Amniotic epithelial cell (primary cell): Measurements from ENCODE around the gene RIPOR3.
"Not testable (repeated sequence)": the region's sequence is repeated elsewhere in the genome, so short reads cannot be mapped to it uniquely, and the experiment has no call there.

Experiments
- DNase-seq: peaks from one replicate; pipeline ENCODE4 v3.0.0-alpha.2; 2010; ENCODE audit warnings: low read depth

The RIPOR3 gene

GRCh38 chr20:50704971-50705370 lies 13.6 kb upstream of the RIPOR3 start:
- peak; percentile 91 for DNase-seq

- no peak for DNase-seq
Measured at GRCh38 chr20:50704514-50704913, 13.2 kb upstream of the RIPOR3 start.

DNA sequence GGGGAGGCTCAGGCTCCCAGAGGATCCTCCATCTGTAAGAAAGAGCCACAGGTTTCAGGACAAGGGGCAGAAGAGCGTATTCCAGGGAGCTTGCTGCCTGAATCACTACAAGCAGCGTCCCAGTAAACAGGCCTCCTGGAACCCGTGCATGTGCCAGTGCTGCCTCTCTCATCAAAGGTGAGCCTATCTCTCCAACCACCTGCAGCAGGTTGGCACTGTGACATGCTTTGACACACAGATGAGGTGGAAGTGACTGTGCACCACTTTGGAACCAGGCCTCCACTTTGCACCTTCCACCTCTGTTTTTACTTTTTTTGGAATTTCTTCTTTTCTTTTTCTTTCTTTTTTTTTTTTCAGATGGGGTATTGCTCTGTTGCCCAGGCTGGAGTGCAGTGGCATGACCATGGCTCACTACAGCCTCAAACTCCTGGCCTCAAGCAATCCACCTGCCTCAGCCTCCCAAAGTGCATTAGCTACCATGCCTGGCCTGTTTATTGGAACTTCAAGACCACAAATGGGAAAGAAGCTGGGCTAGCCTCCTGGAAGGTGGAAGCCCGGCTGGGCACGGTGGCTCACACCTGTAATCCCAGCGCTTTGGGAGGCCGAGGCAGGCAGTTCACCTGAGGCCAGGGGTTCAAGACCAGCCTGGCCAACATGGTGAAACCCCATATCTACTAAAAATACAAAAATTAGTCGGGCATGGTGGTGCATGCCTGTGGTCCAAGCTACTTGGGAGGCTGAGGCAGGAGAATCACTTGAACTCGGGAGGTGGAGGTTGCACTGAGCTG lies 12.5 kb upstream of the RIPOR3 start:
- DNase-seq: not testable (repeated sequence)

- DNase-seq: no peak
Measured at GRCh38 chr20:50701041-50701963, 10.0 kb upstream of the RIPOR3 start.

GRCh38 chr20:50699688-50700087 lies 8.3 kb upstream of the RIPOR3 start:
- DNase-seq: no peak

DNA sequence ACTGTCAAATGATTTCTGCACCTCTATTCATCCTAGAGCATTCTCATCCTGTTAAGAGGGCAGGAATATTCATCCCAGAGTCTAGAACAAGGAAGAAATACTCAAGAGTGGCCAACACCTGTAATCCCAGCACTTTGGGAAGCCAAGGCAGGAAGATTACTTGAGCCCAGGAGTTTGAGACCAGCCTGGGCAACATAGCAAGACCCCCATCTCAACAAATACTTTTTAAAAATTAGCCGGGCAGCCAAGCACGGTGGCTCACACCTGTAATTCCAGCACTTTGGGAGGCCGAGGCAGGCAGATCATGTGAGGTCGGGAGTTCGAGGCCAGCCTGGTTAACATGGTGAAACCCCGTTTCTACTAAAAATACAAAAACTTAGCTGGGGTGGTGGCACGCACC lies 6.9 kb upstream of the RIPOR3 start:
- DNase-seq: not testable (repeated sequence)

- peak; percentile 42 for DNase-seq
Measured at GRCh38 chr20:50695135-50695872, 4.0 kb upstream of the RIPOR3 start.

DNA sequence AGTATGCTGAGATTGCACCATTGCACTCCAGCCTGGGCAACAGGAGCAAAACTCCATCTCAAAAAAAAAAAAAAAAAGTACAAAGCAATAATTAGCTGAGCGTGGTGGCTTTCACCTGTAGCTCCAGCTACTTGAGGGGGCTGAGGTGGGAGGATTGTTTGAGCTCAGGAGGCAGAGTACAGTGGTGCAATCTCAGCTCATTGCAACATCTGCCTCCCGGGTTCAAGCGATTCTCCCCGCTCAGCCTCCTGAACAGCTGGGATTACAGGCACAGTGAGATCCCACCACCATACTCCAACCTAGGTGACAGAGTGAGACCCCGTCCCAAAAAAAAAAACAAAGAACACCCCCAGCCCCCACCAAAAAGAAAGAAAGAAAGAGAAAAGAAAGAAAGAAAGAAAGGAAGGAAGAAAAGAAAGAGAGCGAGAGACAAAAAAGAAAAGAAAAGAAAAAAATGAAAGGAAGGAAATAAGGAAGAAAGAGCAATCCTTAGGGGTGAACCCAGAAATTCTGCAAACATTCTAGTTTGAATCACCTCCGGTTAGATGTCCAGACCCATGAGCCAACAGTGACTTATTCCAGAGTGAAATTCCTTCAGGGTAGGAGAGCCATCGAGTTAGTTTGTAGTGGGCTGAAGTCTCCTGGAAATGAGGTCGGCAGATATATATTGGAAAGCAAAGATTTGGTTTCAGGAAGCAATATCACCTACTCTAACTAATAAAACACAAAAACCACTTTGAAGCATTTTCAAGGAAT lies 3.2 kb upstream of the RIPOR3 start:
- DNase-seq: no peak

DNA sequence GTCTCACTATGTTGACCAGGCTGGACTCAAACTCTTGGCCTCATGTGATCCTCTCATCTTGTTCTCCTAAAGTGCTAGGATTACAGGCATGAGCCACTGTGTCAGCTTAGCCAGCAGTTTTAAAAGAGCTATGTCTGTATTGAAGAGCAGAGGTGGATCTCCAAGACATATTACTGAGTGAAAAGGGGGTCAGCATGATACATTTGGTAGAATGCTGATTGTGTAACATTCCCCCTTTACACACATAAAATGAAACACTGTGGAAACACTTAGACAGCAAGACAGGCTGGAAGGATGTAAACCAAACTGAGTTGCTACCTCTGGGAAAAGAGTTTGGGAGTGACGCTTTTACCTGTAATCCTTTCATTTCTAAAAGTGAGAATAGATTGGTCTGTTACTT lies 1.7 kb upstream of the RIPOR3 start:
- no peak for DNase-seq

DNA sequence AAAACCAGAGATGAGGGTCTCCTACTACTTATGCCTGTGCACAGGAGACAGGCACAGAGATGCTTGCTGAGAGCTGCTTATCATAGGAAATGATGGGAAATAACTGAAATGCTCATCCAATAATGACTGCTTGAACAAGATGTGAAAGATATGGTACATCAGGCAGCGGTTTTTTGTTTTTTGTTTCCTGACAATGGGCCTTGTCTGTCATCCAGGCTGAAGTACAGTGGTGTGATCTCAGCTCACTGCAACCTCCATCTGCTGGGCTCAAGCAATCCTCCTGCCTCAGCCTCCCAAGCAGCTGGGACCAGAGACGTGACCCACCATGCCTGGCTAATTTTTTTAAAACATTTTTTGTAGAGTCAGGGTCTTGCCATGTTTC lies 1.2 kb upstream of the RIPOR3 start:
- DNase-seq: no peak

GRCh38 chr20:50691573-50692551 lies 520 bp upstream of the RIPOR3 start:
- peak; percentile 76 for DNase-seq

GRCh38 chr20:50689864-50690649 lies 1.3 kb downstream of the RIPOR3 start:
- peak; percentile 62 for DNase-seq

GRCh38 chr20:50688256-50688975 lies 2.9 kb downstream of the RIPOR3 start:
- DNase-seq: no peak

DNA sequence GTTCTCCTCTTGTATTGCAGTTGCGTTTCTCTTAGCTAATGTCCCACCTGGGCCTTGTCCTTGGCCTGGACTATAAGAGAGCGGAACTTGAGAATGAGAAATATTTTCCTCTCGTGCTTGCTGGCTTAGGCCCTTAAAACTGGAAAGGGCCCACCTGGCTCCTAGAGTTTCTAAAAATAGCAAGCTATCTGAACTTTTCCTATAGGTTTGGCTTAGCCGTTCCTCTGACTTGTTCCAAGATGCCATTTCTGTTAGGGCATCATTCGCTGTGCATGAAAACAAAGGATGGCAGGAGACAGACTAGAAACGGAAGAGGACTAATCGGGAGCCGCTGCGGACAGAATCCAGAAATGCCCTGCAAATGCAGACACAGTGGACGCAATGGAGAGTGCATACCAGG lies 4.5 kb downstream of the RIPOR3 start:
- no peak for DNase-seq

GRCh38 chr20:50683570-50683969 lies 7.8 kb downstream of the RIPOR3 start:
- no peak for DNase-seq

GRCh38 chr20:50682947-50683530 lies 8.3 kb downstream of the RIPOR3 start:
- DNase-seq: no peak

DNA sequence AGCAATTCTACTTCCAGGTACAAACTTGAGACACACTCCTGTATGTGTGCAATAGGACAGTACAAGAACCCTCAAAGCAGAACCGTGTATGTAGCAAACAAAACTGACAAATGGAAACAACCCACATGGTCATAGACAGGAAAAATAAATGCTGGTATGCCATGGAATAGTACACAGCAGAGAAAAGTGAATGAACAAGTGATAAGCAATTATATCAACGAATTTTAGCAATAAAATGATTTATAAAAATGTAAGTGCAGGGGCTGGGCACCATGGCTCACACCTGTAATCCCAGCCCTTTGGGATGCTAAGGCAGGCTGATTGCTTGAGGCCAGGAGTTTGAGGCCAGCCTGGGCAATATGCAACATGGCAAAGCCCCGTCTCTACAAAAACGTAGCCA lies 9.3 kb downstream of the RIPOR3 start:
- DNase-seq: no peak

- DNase-seq: no peak
Measured at GRCh38 chr20:50681359-50682064, 9.8 kb downstream of the RIPOR3 start.
